Ectodermal cell (in vitro differentiated cells): ENCODE data around the gene ACOD1. TPM values are rescaled to one million over a fixed set of nuclear protein-coding genes. Genes with fewer than 3 reads are reported as not detected.
"Not testable (repeated sequence)": the region's sequence is repeated elsewhere in the genome, so short reads cannot be mapped to it uniquely, and the experiment has no call there.

Experiments used
- H3K27ac ChIP-seq: 2 replicates; pipeline ENCODE4 v1.7.0; 2013; ENCODE audit warnings: mild to moderate bottlenecking, low read depth, low read length; ENCODE audit not compliant: insufficient read depth, poor library complexity, severe bottlenecking
- H3K27me3 ChIP-seq: 2 replicates; pipeline ENCODE4 v1.7.0; 2013; ENCODE audit warnings: mild to moderate bottlenecking, low read length; ENCODE audit not compliant: insufficient read depth, control insufficient read depth, poor library complexity, severe bottlenecking
- H3K36me3 ChIP-seq: one replicate; pipeline ENCODE4 v1.7.0; 2013; ENCODE audit warnings: low read length; ENCODE audit not compliant: control insufficient read depth, insufficient read depth
- H3K4me1 ChIP-seq: one replicate; pipeline ENCODE4 v1.7.0; 2013; ENCODE audit warnings: low read length; ENCODE audit not compliant: control insufficient read depth, insufficient read depth
- H3K4me3 ChIP-seq: 2 replicates; pipeline ENCODE4 v1.7.0; 2013; ENCODE audit warnings: low read depth, low read length, control low read depth; ENCODE audit not compliant: insufficient read depth
- H3K9me3 ChIP-seq: 2 replicates; pipeline ENCODE4 v1.7.0; 2013; ENCODE audit warnings: mild to moderate bottlenecking, low read length, moderate library complexity; ENCODE audit not compliant: control insufficient read depth
- WGBS, 2 experiments: methylation state at CpG; one replicate each; pipeline ENCODE4 v1.1.7; 2013; ENCODE audit warnings: missing lambda C conversion rate in 2 of 2; 5-methylcytosine and 5-hydroxymethylcytosine counted together
- polyA plus RNA-seq, 4 experiments: library from polyadenylated mRNA; stranded (reverse); fragments of 50-300 nt; gene quantifications; one replicate each; pipeline ENCODE4 v1.2.3, GENCODE V29; 2013

The ACOD1 gene
- not detected for polyA plus RNA-seq (2013, experiment 1 of 4)
- not detected for polyA plus RNA-seq (2013, experiment 2 of 4)
- polyA plus RNA-seq (2013, experiment 3 of 4), result not detected
- polyA plus RNA-seq (2013, experiment 4 of 4), result not detected

DNA sequence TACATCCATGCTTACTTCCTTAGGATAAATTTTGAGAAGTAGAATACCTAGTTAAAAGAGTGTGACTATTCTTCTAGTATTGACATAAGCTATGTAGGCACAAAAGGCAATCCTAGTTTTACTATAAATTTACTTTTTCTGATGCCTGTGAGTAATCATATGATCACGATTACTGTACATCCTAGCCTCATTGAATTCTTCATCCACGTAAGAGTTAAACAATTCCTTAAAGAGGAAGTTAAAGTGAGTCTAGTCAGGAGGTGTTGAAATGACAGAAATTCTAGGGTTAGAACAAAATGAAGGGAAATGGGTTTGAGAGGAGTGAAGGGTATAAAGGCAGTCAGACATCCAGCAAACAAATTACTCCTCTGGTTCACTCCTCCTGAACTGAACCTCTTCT, at the start of gene ACOD1:
Gene ACOD1, plus strand, starts transcription at position 363 of the 400 bp plus-strand sequence. CDS start 48 bp downstream, outside the sequence.
- 100% methylated on average over 2 of the region's 2 CpGs; no CpG with 5 or more reads in 1 of the 2 experiments for WGBS, 2 experiments
- Histone ChIP-seq H3K27ac (no peak within 1 kb of the TSS), H3K9me3 (no peaks in the 10 kb centered on the region), H3K4me3 (no peak within 1 kb of the TSS), H3K36me3 (no peaks in the 10 kb centered on the region), H3K27me3 (no peaks in the 10 kb centered on the region), H3K4me1 (no peaks in the 10 kb centered on the region)

DNA sequence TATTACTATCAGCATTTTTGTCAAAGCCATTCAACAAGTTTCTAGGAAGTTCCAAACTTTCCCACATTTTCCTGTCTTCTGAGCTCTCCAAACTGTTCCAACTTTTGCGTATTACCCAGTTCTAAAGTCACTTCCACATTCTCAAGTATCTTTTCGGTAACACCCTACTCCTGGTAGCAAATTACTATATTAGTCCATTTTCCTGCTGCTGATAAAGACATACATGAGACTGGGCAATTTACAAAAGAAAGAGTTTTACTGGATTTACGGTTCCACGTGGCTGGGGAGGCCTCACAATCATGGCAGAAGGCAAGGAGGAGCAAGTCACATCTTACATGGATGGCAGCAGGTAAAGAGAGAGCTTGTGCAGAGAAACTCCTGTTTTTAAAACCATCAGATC, 49.2 kb upstream of the ACOD1 start:
- not testable (repeated sequence) for H3K4me1 ChIP-seq, H3K27me3 ChIP-seq, H3K4me3 ChIP-seq, H3K36me3 ChIP-seq, H3K9me3 ChIP-seq, H3K27ac ChIP-seq
- WGBS, 2 experiments, result 91 to 96% methylated on average over 4 of the region's 4 CpGs

DNA sequence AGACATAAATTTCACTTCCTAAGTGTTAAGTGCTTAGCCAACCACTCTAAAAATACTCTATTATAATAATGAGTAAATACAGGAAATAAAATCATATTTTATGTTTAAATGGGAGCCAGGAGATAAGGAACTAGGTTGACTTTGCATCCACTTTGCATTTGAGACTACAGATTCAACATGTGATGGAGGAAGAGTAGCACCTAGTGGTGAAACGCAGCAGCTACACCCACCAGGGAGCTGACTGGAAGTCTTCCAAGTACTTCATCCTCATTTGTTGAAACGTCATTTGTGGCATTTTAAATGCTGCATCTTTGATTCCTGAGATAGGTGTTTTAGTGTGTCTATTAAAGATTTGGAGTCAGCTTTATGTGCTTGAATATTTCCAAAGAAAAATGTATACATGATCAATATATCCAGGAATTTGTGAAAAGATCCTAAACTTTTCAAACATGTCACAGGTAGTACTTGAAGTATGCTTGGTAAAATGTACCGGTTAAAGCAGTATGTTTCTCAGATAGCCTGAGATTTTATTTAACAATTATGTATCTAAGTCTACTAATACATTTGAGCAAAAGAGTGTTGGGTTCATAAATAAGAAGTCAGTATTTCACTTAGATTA, 44.7 kb upstream of the ACOD1 start:
- 17 to 36% methylated on average over 2 to 3 of the region's 3 CpGs for WGBS, 2 experiments
- Histone ChIP-seq H3K27ac (no peak overlapping the region), H3K4me1 (no peaks in the 10 kb centered on the region), H3K4me3 (no peak overlapping the region), H3K36me3 (no peaks in the 10 kb centered on the region), H3K9me3 (peaks cover 2% of the 10 kb centered on the region), H3K27me3 (no peaks in the 10 kb centered on the region)

DNA sequence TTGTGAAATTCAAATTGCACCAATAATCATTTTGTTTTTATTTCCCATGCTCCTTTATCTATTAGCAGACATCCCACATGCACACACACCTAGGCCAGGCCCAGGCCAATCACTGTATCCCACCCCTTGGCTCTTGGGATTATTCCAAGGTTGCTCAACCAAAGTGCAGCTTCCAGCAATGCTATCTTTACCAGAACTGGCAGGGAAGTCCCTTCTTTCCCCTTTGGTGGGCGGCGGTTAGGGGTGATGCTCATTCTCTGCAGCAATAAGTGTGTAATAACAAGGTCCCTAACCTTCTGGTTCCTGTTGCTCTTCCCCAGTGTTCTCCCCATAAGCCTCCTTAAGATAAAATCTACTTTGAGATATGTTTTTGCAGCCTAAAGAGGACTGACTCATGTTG, 43.8 kb upstream of the ACOD1 start:
- Histone ChIP-seq H3K27ac (no peak overlapping the region), H3K27me3 (no peaks in the 10 kb centered on the region), H3K9me3 (peaks cover 2% of the 10 kb centered on the region), H3K4me3 (no peak overlapping the region), H3K4me1 (no peaks in the 10 kb centered on the region), H3K36me3 (no peaks in the 10 kb centered on the region)
- 96 to 100% methylated on average over 2 of the region's 2 CpGs for WGBS, 2 experiments

DNA sequence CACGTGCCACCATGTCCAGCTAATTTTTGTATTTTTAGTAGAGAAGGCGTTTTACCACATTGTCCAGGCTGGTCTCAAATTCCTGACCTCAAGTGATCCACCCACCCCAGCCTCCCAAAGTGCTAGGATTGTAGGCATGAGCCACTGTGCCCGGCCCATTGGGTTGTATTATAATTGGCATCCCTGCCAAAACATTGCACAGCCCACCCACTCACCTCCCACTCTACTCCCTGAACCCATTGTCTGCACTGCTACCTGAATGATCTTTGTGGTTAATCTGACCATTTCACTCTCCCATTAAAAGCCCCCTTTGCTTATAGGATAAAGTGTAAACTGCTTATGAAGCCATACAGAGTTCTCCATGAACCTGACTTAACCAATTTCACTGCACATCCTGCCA, 35.8 kb upstream of the ACOD1 start:
- H3K36me3 ChIP-seq, result no peaks in the 10 kb centered on the region
- no peaks in the 10 kb centered on the region for H3K27me3 ChIP-seq
- H3K9me3 ChIP-seq, result no peaks in the 10 kb centered on the region
- no peak overlapping the region for H3K4me3 ChIP-seq
- H3K27ac ChIP-seq, result no peak overlapping the region
- WGBS, 2 experiments, result 93 to 94% methylated on average over 3 of the region's 3 CpGs
- H3K4me1 ChIP-seq, result no peaks in the 10 kb centered on the region

DNA sequence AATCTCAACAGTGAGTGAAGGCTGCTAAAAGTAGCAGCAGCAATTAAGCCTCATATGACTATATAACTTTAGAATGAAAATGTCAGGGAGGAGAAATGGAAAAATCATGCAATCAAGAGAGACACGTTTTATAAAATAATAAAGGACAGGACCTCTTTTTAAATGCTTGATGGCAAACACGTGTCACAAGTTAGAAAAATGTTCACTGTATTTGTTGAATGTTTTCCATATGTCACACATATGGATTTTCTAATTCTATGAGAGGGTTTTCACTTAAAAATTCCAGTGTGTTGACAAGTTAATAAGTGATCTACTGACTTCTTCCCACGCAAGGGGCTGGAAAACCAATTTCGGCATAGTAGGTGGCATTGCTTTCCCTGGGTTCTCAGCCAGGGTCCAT, 34.4 kb upstream of the ACOD1 start:
- H3K36me3 ChIP-seq, result no peaks in the 10 kb centered on the region
- H3K4me3 ChIP-seq, result no peak overlapping the region
- WGBS, 2 experiments, result 92 to 95% methylated on average over 3 to 4 of the region's 4 CpGs
- H3K27ac ChIP-seq, result no peak overlapping the region
- no peaks in the 10 kb centered on the region for H3K4me1 ChIP-seq
- H3K9me3 ChIP-seq, result no peaks in the 10 kb centered on the region
- no peaks in the 10 kb centered on the region for H3K27me3 ChIP-seq

DNA sequence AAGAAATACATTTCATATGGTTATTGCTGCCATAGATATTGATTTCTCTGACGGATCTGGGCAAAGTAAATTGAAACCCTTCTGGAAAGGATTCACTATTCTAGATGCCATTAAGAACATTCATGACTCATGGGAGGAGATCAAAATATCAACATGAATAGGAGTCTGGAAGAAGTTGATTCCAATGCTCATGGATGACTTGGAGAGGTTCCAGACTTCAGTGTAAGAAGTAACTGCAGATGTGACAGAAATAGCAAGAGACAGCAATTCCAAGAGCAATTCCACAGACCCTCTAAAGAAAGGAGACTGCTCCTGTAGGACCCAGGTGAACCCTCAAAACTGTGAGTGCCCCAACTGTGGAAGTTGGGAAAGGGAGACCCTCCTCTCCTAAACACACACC, 31.2 kb upstream of the ACOD1 start:
- Histone ChIP-seq H3K9me3 (no peaks in the 10 kb centered on the region), H3K4me3 (no peak overlapping the region), H3K27me3 (no peaks in the 10 kb centered on the region), H3K4me1 (no peaks in the 10 kb centered on the region), H3K36me3 (no peaks in the 10 kb centered on the region), H3K27ac (no peak overlapping the region)
- 94 to 100% methylated on average over 1 of the region's 1 CpG for WGBS, 2 experiments

DNA sequence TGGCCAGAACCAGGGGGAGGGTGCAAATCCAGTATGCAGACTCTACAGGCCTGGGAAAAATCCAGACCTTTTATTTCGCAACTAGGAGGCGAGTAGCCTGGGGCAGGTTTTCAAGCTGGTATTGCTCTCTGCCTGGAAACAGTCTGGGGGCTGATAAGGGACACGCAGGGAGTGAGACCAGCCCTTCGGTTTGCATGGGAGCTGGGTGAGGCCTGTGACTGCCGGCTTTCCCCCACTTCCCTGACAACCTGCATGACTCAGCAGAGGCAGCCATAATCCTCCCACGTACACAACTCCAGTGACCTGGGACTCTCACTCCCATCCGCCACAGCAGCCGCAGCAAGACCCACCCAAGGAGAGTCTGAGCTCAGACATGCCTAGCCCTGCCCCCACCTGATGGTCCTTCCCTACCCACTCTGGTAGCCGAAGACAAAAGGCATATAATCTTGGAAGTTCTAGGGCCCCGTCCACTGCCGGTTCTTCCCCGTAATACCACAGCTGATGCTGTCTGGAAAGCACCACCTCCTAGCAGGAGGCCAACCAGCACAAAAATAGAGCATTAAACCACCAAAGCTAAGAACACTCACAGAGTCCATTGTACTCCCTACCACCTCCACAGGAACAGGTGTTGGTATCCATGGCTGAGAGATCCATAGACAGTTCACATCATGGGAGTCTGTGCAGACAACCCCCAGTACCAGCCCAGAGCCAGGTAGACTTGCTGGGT, 30.4 kb upstream of the ACOD1 start:
- H3K27ac ChIP-seq, result not testable (repeated sequence)
- WGBS, 2 experiments, result 92 to 94% methylated on average over 12 of the region's 12 CpGs

DNA sequence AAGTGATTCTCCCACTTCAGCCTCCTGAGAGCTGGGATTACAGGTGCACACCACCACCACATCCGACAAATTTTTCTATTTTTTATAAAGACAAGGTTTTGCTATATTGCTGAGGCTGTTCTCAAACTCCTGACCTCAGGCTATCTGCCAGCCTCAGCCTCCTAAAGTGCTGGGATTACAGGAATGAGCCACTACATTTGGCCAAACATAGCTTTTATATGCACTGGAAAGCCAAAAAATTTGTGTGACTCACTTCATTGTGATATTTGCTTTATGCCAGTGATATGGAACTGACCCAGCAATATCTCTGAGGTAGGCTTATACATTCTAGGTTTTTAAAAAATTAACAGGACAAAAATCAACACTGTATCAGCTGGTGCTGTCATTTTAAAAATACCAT, 26.8 kb upstream of the ACOD1 start:
- WGBS, 2 experiments, result 67 to 100% methylated on average over 1 of the region's 1 CpG
- Histone ChIP-seq H3K4me1 (peaks cover 3% of the 10 kb centered on the region), H3K27ac (no peak overlapping the region), H3K9me3 (no peaks in the 10 kb centered on the region), H3K36me3 (no peaks in the 10 kb centered on the region), H3K4me3 (no peak overlapping the region), H3K27me3 (no peaks in the 10 kb centered on the region)

More for the DNA sequence above, 30.4 kb upstream of the ACOD1 start:
- not testable (repeated sequence) for H3K4me3 ChIP-seq, H3K36me3 ChIP-seq, H3K27me3 ChIP-seq, H3K4me1 ChIP-seq, H3K9me3 ChIP-seq

DNA sequence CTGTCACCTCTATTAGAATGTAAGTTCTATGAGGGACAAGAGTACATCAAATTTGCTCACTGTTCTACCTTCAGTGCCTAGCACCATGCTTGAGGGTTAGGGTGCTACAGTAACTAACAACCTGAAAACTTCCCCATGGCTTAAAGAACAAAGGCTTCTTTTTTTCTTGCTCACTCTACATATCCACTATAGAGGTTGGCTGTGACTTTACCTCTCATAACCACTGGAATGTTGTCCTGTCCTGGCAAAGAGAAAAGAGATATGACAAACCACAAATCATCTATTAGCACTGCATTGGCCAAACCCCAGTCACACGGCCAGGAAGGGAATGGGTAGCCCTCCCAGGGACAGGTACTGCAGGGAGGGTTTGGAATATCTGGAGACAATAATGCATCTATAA, 23.2 kb upstream of the ACOD1 start:
- Histone ChIP-seq H3K4me1 (peaks cover 5% of the 10 kb centered on the region), H3K27me3 (no peaks in the 10 kb centered on the region), H3K27ac (no peak overlapping the region), H3K36me3 (no peaks in the 10 kb centered on the region), H3K9me3 (no peaks in the 10 kb centered on the region), H3K4me3 (no peak overlapping the region)
- 94 to 100% methylated on average over 1 of the region's 1 CpG for WGBS, 2 experiments
